Measurements from ENCODE around the gene SDSL. TPM values are rescaled to one million over a fixed set of nuclear protein-coding genes. Genes with fewer than 3 reads are reported as not detected.

Gene SDSL
- total RNA-seq, 1 experiment from 2014 or later = 0.52 TPM

DNA sequence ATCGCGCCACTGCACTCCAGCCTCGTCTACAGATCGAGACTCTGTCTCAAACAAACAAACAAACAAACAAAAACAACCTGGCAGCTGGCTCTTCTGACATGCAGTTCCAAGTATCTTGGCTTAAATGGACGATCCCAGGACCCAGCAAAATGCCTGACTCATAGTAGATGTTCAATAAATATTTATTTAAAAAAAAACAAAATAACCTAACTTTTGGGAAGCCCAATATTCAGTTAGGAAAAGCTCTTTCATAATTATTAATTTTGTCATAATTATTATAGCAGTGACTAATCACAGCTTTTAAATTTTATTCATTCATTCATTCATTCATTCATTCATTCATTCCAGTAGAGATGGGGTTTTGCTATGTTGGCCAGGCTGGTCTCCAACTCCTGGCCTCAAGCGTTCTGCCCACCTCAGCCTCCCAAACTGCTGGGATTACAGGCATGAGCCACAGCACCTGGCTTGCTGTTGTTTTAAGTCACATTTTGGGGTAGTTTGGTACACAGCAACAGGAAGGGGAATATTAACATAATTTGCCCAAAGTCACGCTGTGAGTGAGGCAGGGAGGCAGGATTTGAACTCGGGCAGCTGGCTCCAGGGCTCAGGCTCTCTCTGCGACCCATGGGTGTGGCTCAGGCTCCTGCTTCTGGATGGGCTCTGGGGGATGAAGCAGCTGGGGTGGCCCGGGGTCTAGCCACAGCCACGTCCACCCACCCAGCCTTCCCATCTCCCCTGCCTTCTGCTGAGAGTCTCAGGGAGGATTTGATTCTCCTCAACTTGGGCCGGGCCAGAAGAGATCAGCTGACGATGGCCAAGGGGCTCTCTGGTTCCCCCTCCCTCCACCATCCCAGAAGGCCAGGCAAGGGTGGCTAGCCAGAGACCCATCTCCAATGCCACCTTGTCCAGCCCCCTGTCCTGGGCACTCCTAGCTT lies 20.8 kb upstream of the SDSL start:
- Mint-ChIP-seq H3K4me1 (peaks cover 22% of the 10 kb centered on the region), H3K27ac (no peak overlapping the region), H3K4me3 (no peak overlapping the region), H3K9me3 (no peaks in the 10 kb centered on the region), H3K27me3 (ENCODE audit: low read depth) (no peaks in the 10 kb centered on the region), H3K36me3 (no peaks in the 10 kb centered on the region)
- CTCF ChIA-PET = interaction anchor here (1.6 kb wide), 1 partner anchor 24 kb away, joined by 6 read pairs; no protein-coding TSS in a partner anchor
- TF ChIP-seq SP1 (CRISPR knock-in tag; conservative IDR thresholded peaks at IDR 0.05) = no peak
- TF ChIP-seq ZNF121 (CRISPR knock-in tag; IDR thresholded peaks at IDR 0.05) = 0 out of 2 replicates have a peak, but pooled peaks have one; percentile 18
- TF ChIP-seq, protein P1, sequence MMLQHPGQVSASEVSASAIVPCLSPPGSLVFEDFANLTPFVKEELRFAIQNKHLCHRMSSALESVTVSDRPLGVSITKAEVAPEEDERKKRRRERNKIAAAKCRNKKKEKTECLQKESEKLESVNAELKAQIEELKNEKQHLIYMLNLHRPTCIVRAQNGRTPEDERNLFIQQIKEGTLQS (CRISPR knock-in tag; conservative IDR thresholded peaks at IDR 0.05) = no peak
- no peak for TF ChIP-seq FOXP1 (CRISPR knock-in tag; IDR thresholded peaks at IDR 0.05; ENCODE audit: borderline replicate concordance)
- ATAC-seq (no peak), DNase-seq (ENCODE audit: low spot score) (no peak)
- POLR2A ChIA-PET = no interaction called here

DNA sequence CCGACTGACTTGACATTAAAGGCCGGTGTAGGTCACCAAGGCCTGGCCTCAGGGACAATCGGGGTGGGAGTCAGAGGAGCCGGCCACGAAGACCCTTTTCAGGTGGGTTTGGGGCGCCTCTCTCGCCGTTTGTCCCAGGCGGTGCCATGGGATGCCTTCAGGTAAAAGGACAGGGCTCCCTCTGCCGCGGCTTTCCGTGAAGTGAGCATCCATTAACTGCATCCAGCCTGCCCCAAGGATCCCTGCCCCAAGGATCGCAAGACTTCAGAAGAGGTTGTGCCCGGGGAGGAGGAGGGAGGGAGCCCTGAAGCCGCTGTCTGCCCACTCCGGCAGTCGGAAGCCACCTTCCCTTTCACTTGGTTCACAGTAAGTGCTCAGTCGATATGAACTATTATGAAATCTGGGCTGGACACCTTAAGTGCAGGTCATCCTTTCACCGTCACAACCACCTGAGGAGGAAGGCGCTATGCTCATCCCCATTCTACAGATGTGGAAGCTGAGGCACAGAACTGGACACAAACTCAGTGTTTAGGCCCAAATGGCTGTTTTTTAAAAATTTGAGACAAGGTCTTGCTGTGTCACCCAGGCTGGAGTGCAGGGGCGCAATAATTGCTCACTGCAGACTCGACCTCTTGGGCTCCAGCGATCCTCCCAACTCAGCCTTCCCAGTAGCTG lies 19.5 kb upstream of the SDSL start:
- Mint-ChIP-seq H3K27ac (no peak overlapping the region), H3K4me3 (no peak overlapping the region), H3K27me3 (ENCODE audit: low read depth) (no peaks in the 10 kb centered on the region), H3K36me3 (no peaks in the 10 kb centered on the region), H3K9me3 (no peaks in the 10 kb centered on the region), H3K4me1 (peaks cover 22% of the 10 kb centered on the region)
- ChIA-PET CTCF (interaction anchor here (1.6 kb wide), 1 partner anchor 23 kb away, joined by 6 read pairs; no protein-coding TSS in a partner anchor), POLR2A (no interaction called here)
- no peak for TF ChIP-seq ETV6 (CRISPR knock-in tag; IDR thresholded peaks at IDR 0.05)
- TF ChIP-seq, protein P2, sequence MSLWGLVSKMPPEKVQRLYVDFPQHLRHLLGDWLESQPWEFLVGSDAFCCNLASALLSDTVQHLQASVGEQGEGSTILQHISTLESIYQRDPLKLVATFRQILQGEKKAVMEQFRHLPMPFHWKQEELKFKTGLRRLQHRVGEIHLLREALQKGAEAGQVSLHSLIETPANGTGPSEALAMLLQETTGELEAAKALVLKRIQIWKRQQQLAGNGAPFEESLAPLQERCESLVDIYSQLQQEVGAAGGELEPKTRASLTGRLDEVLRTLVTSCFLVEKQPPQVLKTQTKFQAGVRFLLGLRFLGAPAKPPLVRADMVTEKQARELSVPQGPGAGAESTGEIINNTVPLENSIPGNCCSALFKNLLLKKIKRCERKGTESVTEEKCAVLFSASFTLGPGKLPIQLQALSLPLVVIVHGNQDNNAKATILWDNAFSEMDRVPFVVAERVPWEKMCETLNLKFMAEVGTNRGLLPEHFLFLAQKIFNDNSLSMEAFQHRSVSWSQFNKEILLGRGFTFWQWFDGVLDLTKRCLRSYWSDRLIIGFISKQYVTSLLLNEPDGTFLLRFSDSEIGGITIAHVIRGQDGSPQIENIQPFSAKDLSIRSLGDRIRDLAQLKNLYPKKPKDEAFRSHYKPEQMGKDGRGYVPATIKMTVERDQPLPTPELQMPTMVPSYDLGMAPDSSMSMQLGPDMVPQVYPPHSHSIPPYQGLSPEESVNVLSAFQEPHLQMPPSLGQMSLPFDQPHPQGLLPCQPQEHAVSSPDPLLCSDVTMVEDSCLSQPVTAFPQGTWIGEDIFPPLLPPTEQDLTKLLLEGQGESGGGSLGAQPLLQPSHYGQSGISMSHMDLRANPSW (CRISPR knock-in tag; conservative IDR thresholded peaks at IDR 0.05; ENCODE audit: low read depth) = no peak
- no peak for DNase-seq (ENCODE audit: low spot score)
- no peak for ATAC-seq

DNA sequence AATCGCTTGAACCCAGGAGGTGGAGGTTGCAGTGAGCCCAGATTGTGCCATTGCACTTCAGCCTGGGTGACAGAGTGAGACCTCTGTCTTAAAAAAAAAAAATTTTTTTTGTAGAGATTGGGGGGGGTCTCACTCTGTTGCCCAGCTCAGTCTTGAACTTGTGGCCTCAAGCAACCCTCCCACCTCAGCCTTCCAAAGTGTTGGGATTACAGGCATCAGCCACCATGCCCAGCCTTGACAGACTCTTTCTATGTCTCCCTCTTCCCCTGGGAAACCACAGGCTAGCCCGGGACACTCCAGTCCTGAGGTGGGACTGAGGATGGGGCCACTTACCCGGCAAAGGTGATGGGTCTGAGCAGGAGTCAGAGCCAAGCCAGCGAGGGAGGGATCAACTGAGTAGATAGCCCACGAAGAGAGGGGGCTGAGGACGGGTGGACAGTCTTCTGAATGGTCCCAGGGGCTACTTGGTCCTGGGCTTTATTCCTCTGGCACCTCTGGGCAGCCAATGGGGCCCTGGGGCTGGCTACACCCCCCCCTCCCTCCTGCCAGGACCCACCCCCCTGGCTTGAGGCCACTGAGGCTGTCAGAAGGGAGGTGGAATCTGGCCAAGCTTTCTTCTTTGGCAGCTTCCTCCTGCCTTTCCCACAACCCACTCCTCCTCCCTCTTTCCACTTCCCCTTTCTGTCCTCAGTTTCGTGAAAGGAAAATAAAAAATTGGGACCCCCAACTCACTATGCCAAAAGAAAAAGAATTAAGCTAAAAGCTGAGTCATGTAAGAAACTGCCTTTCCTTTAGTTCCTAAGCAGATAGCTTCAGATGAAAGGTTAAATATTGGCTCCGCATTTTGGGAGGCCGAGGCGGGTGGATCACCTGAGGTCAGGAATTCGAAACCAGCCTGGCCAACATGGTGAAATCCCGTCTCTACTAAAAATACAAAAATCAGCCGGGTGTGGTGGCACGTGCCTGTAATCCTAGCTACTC lies 18.5 kb upstream of the SDSL start, which contains the start of gene SDS:
SDS (minus strand) TSS at position 453 of the 981 bp plus-strand sequence. CDS start 4,179 bp downstream, outside the sequence.
- POLR2A ChIA-PET = no interaction called here
- no peak for DNase-seq (ENCODE audit: low spot score)
- H3K4me1 Mint-ChIP-seq = peaks cover 22% of the 10 kb centered on the region
- H3K36me3 Mint-ChIP-seq = no peaks in the 10 kb centered on the region
- H3K4me3 Mint-ChIP-seq = no peak within 1 kb of the TSS
- H3K27ac Mint-ChIP-seq = no peak within 1 kb of the TSS
- no peaks in the 10 kb centered on the region for H3K9me3 Mint-ChIP-seq
- ATAC-seq = no peak
- H3K27me3 Mint-ChIP-seq (ENCODE audit: low read depth) = no peaks in the 10 kb centered on the region
- CTCF ChIA-PET = interaction anchor here (0.6 to 5.4 kb wide), 4 partner anchors 22 to 388 kb away, joined by 3 to 41 read pairs (median 5); no protein-coding TSS in a partner anchor
- TF ChIP-seq, protein P3, sequence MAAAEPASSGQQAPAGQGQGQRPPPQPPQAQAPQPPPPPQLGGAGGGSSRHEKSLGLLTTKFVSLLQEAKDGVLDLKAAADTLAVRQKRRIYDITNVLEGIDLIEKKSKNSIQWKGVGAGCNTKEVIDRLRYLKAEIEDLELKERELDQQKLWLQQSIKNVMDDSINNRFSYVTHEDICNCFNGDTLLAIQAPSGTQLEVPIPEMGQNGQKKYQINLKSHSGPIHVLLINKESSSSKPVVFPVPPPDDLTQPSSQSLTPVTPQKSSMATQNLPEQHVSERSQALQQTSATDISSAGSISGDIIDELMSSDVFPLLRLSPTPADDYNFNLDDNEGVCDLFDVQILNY (CRISPR knock-in tag; IDR thresholded peaks at IDR 0.05) = no peak
- TF ChIP-seq, protein P4, sequence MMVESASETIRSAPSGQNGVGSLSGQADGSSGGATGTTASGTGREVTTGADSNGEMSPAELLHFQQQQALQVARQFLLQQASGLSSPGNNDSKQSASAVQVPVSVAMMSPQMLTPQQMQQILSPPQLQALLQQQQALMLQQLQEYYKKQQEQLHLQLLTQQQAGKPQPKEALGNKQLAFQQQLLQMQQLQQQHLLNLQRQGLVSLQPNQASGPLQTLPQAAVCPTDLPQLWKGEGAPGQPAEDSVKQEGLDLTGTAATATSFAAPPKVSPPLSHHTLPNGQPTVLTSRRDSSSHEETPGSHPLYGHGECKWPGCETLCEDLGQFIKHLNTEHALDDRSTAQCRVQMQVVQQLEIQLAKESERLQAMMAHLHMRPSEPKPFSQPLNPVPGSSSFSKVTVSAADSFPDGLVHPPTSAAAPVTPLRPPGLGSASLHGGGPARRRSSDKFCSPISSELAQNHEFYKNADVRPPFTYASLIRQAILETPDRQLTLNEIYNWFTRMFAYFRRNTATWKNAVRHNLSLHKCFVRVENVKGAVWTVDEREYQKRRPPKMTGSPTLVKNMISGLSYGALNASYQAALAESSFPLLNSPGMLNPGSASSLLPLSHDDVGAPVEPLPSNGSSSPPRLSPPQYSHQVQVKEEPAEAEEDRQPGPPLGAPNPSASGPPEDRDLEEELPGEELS (CRISPR knock-in tag; IDR thresholded peaks at IDR 0.05) = no peak
- TF ChIP-seq EMX1 (CRISPR knock-in tag; IDR thresholded peaks at IDR 0.05) = no peak
- TF ChIP-seq JAZF1 (CRISPR knock-in tag; IDR thresholded peaks at IDR 0.05) = no peak
- TF ChIP-seq ATF1 (CRISPR knock-in tag; IDR thresholded peaks at IDR 0.05) = no peak
- TF ChIP-seq, protein P5, sequence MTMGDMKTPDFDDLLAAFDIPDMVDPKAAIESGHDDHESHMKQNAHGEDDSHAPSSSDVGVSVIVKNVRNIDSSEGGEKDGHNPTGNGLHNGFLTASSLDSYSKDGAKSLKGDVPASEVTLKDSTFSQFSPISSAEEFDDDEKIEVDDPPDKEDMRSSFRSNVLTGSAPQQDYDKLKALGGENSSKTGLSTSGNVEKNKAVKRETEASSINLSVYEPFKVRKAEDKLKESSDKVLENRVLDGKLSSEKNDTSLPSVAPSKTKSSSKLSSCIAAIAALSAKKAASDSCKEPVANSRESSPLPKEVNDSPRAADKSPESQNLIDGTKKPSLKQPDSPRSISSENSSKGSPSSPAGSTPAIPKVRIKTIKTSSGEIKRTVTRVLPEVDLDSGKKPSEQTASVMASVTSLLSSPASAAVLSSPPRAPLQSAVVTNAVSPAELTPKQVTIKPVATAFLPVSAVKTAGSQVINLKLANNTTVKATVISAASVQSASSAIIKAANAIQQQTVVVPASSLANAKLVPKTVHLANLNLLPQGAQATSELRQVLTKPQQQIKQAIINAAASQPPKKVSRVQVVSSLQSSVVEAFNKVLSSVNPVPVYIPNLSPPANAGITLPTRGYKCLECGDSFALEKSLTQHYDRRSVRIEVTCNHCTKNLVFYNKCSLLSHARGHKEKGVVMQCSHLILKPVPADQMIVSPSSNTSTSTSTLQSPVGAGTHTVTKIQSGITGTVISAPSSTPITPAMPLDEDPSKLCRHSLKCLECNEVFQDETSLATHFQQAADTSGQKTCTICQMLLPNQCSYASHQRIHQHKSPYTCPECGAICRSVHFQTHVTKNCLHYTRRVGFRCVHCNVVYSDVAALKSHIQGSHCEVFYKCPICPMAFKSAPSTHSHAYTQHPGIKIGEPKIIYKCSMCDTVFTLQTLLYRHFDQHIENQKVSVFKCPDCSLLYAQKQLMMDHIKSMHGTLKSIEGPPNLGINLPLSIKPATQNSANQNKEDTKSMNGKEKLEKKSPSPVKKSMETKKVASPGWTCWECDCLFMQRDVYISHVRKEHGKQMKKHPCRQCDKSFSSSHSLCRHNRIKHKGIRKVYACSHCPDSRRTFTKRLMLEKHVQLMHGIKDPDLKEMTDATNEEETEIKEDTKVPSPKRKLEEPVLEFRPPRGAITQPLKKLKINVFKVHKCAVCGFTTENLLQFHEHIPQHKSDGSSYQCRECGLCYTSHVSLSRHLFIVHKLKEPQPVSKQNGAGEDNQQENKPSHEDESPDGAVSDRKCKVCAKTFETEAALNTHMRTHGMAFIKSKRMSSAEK (CRISPR knock-in tag; IDR thresholded peaks at IDR 0.05; ENCODE audit: borderline replicate concordance) = no peak
- TF ChIP-seq, protein P6, sequence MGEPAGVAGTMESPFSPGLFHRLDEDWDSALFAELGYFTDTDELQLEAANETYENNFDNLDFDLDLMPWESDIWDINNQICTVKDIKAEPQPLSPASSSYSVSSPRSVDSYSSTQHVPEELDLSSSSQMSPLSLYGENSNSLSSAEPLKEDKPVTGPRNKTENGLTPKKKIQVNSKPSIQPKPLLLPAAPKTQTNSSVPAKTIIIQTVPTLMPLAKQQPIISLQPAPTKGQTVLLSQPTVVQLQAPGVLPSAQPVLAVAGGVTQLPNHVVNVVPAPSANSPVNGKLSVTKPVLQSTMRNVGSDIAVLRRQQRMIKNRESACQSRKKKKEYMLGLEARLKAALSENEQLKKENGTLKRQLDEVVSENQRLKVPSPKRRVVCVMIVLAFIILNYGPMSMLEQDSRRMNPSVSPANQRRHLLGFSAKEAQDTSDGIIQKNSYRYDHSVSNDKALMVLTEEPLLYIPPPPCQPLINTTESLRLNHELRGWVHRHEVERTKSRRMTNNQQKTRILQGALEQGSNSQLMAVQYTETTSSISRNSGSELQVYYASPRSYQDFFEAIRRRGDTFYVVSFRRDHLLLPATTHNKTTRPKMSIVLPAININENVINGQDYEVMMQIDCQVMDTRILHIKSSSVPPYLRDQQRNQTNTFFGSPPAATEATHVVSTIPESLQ (CRISPR knock-in tag; IDR thresholded peaks at IDR 0.05) = no peak
- TF ChIP-seq NR3C1 (CRISPR knock-in tag; conservative IDR thresholded peaks at IDR 0.05; ENCODE audit: low read depth) = no peak
